H1 (cell line): ENCODE results near the gene ZNF496.
A peak's percentile ranks its signal among the peaks of the same experiment; 100 is the strongest.

Experiments
- ATF3 ChIP-seq: IDR thresholded peaks from 2 replicates; pipeline ENCODE4 v1.6.1; 2011; ENCODE audit warnings: low read depth, mild to moderate bottlenecking, low read length; ENCODE audit not compliant: insufficient read depth
- CTCF ChIP-seq, 3 experiments: IDR thresholded peaks; 1 replicate in 2 of 3; 2 replicates in 1 of 3; pipeline versions ENCODE4 v1.5.1 to v1.6.1; 2011; ENCODE audit warnings: low read length in 3 of 3, mild to moderate bottlenecking in 3 of 3, inconsistent platforms in 2 of 3, low read depth in 1 of 3, moderate library complexity in 1 of 3; ENCODE audit not compliant: insufficient read depth in 1 of 3; ENCODE audit errors: control extremely low read depth in 1 of 3
- E2F6 ChIP-seq: IDR thresholded peaks from 2 replicates; pipeline ENCODE4 v1.6.1; 2012; ENCODE audit warnings: inconsistent platforms
- EZH2 ChIP-seq: fragments of 200-600 bp; sonication (generic); IDR thresholded peaks from 2 replicates; pipeline ENCODE4 v1.7.1; 2012; ENCODE audit warnings: low read depth, mild to moderate bottlenecking, moderate library complexity, low read length, inconsistent platforms; ENCODE audit not compliant: severe bottlenecking
- FOSL1 ChIP-seq: IDR thresholded peaks from 2 replicates; pipeline ENCODE4 v1.6.1; 2011; ENCODE audit warnings: mild to moderate bottlenecking, low read depth, low read length, moderate library complexity; ENCODE audit not compliant: insufficient read depth
- GTF2F1 ChIP-seq: IDR thresholded peaks from 2 replicates; pipeline ENCODE4 v1.6.1; 2012; ENCODE audit warnings: low read depth, low read length, improper control_type of control experiment, borderline replicate concordance
- JUND ChIP-seq: IDR thresholded peaks from 2 replicates; pipeline ENCODE4 v1.6.1; 2011; ENCODE audit warnings: mild to moderate bottlenecking, improper control_type of control experiment, low read length
- MAX ChIP-seq: IDR thresholded peaks from 2 replicates; pipeline ENCODE4 v1.6.1; 2012; ENCODE audit warnings: inconsistent platforms
- NANOG ChIP-seq: IDR thresholded peaks from 2 replicates; pipeline ENCODE4 v1.6.1; 2011; ENCODE audit warnings: low read length, low read depth, mild to moderate bottlenecking, inconsistent platforms; ENCODE audit not compliant: insufficient read depth, poor library complexity, severe bottlenecking
- POLR2A ChIP-seq, 2 experiments: IDR thresholded peaks; 1 replicate in 1 of 2; 2 replicates in 1 of 2; pipeline ENCODE4 v1.6.1; 2011; ENCODE audit warnings: low read depth in 2 of 2, low read length in 2 of 2, mild to moderate bottlenecking in 2 of 2; ENCODE audit errors: control extremely low read depth in 1 of 2
- POLR2AphosphoS5 ChIP-seq: IDR thresholded peaks from 2 replicates; pipeline ENCODE4 v1.6.1; 2011; ENCODE audit warnings: low read depth, low read length
- RFX5 ChIP-seq: IDR thresholded peaks from 2 replicates; pipeline ENCODE4 v1.6.1; 2011; ENCODE audit warnings: low read depth, low read length, improper control_type of control experiment, borderline replicate concordance
- SIN3A ChIP-seq, 2 experiments: IDR thresholded peaks in 1 of 2; conservative IDR thresholded peaks in 1 of 2; 2 replicates each; pipeline ENCODE4 v1.6.1; 2011 to 2012; ENCODE audit warnings: low read length in 2 of 2, improper control_type of control experiment in 1 of 2, low read depth in 1 of 2, mild to moderate bottlenecking in 1 of 2
- SP4 ChIP-seq: IDR thresholded peaks from 2 replicates; pipeline ENCODE4 v1.6.1; 2012; ENCODE audit warnings: low read length, inconsistent platforms

- TF ChIP-seq CTCF (IDR thresholded peaks at IDR 0.05; ENCODE audit: control extremely low read depth in 1 of 3, insufficient read depth in 1 of 3, low read depth in 1 of 3, low read length in 3 of 3) (no peak), POLR2A (IDR thresholded peaks at IDR 0.05; ENCODE audit: control extremely low read depth in 1 of 2, low read depth in 2 of 2, low read length in 2 of 2) (no peak), RFX5 (no peak), ATF3 (no peak), GTF2F1 (no peak), FOSL1 (no peak), EZH2 (no peak), NANOG (peak; percentile 57), JUND (no peak), SIN3A (conservative IDR thresholded peaks at IDR 0.05 in 1 of 2, IDR thresholded peaks at IDR 0.05 in 1 of 2; ENCODE audit: low read depth in 1 of 2, low read length in 2 of 2) (no peak; a peak in 1 of 4 replicates), E2F6 (no peak), POLR2AphosphoS5 (no peak), MAX (no peak), SP4 (no peak)
Observed at GRCh38 chr1:247376659-247377058, 45.0 kb upstream of the ZNF496 start.
